Neural progenitor cell (in vitro differentiated cells): ENCODE measurements around the gene CARS2. TPM values are rescaled to one million over a fixed set of nuclear protein-coding genes. Genes with fewer than 3 reads are reported as not detected.

Source experiments
- DNase-seq: peaks from one replicate; pipeline ENCODE4 v3.0.0-alpha.2; 2016; ENCODE audit warnings: low spot score
- H2AFZ ChIP-seq: fragments of 200-600 bp; sonication (generic); replicated peaks from 2 replicates; pipeline ENCODE4 v1.6.1; 2016; ENCODE audit warnings: antibody characterized with exemption
- H3F3A ChIP-seq: fragments of 200-600 bp; sonication (generic); 2 replicates; pipeline ENCODE4 v1.6.1; 2016; ENCODE audit warnings: antibody characterized with exemption, low read depth
- H3K27ac ChIP-seq: fragments of 200-600 bp; sonication (generic); 2 replicates; pipeline ENCODE4 v1.5.1; 2016; ENCODE audit warnings: mild to moderate bottlenecking
- H3K27me3 ChIP-seq: fragments of 200-600 bp; sonication (generic); 2 replicates; pipeline ENCODE4 v1.6.1; 2016; ENCODE audit warnings: mild to moderate bottlenecking, moderate library complexity
- H3K36me3 ChIP-seq: fragments of 200-600 bp; sonication (generic); 2 replicates; pipeline ENCODE4 v1.5.1; 2016
- H3K4me1 ChIP-seq: fragments of 200-600 bp; sonication (generic); 2 replicates; pipeline ENCODE4 v1.6.1; 2016; ENCODE audit warnings: mixed run types
- H3K4me2 ChIP-seq: fragments of 200-600 bp; sonication (generic); 2 replicates; pipeline ENCODE4 v1.6.1; 2016
- H3K4me3 ChIP-seq: fragments of 200-600 bp; sonication (generic); 2 replicates; pipeline ENCODE4 v1.5.1; 2016
- H3K79me2 ChIP-seq: fragments of 200-600 bp; sonication (generic); 2 replicates; pipeline ENCODE4 v1.6.1; 2016; ENCODE audit warnings: low read depth
- H3K9ac ChIP-seq: fragments of 200-600 bp; sonication (generic); 2 replicates; pipeline ENCODE4 v1.6.1; 2016
- H3K9me3 ChIP-seq: fragments of 200-600 bp; sonication (generic); 2 replicates; pipeline ENCODE4 v1.5.1; 2016; ENCODE audit warnings: low read depth
- H4K20me1 ChIP-seq: fragments of 200-600 bp; sonication (generic); 2 replicates; pipeline ENCODE4 v1.6.1; 2016; ENCODE audit warnings: low read depth
- H3K27ac Mint-ChIP-seq: 3 replicates; pipeline ENCODE4 v1.8.0; 2021; ENCODE audit warnings: mixed read lengths
- H3K27me3 Mint-ChIP-seq: 2 replicates; pipeline ENCODE4 v1.8.0; 2022; ENCODE audit warnings: low read depth, mild to moderate bottlenecking, inconsistent platforms, moderate library complexity, mixed read lengths; ENCODE audit not compliant: insufficient read depth
- H3K36me3 Mint-ChIP-seq: 3 replicates; pipeline ENCODE4 v1.8.0; 2021; ENCODE audit warnings: mixed read lengths
- H3K4me1 Mint-ChIP-seq: 3 replicates; pipeline ENCODE4 v1.8.0; 2021; ENCODE audit warnings: mixed read lengths
- H3K4me3 Mint-ChIP-seq: 3 replicates; pipeline ENCODE4 v1.8.0; 2021; ENCODE audit warnings: mild to moderate bottlenecking, moderate library complexity, mixed read lengths
- H3K9me3 Mint-ChIP-seq: 3 replicates; pipeline ENCODE4 v1.8.0; 2020; ENCODE audit warnings: mixed read lengths
- EZH2 ChIP-seq: fragments of 200-600 bp; sonication (generic); IDR thresholded peaks from 2 replicates; pipeline ENCODE4 v1.6.1; 2017; ENCODE audit warnings: antibody characterized with exemption, mild to moderate bottlenecking, moderate library complexity
- EZH2phosphoT487 ChIP-seq: fragments of 200-600 bp; sonication (generic); IDR thresholded peaks from 2 replicates; pipeline ENCODE4 v1.6.1; 2017; ENCODE audit warnings: antibody characterized with exemption
- total RNA-seq: library from RNA; depleted of rRNA; stranded (reverse); fragments of >200 nt; gene quantifications from 2 replicates; pipeline ENCODE4 v1.2.3, GENCODE V29; 2015; ENCODE audit warnings: low replicate concordance
- TF ChIP-seq, protein P1 (sequence below): fragments of 200-600 bp; sonication (generic); IDR thresholded peaks from 2 replicates; pipeline ENCODE4 v1.5.1; 2017; ENCODE audit warnings: antibody characterized with exemption, mild to moderate bottlenecking

CARS2 gene, protein sequence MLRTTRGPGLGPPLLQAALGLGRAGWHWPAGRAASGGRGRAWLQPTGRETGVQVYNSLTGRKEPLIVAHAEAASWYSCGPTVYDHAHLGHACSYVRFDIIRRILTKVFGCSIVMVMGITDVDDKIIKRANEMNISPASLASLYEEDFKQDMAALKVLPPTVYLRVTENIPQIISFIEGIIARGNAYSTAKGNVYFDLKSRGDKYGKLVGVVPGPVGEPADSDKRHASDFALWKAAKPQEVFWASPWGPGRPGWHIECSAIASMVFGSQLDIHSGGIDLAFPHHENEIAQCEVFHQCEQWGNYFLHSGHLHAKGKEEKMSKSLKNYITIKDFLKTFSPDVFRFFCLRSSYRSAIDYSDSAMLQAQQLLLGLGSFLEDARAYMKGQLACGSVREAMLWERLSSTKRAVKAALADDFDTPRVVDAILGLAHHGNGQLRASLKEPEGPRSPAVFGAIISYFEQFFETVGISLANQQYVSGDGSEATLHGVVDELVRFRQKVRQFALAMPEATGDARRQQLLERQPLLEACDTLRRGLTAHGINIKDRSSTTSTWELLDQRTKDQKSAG
- 50.0 and 61.4 TPM in 2 replicates for total RNA-seq

DNA sequence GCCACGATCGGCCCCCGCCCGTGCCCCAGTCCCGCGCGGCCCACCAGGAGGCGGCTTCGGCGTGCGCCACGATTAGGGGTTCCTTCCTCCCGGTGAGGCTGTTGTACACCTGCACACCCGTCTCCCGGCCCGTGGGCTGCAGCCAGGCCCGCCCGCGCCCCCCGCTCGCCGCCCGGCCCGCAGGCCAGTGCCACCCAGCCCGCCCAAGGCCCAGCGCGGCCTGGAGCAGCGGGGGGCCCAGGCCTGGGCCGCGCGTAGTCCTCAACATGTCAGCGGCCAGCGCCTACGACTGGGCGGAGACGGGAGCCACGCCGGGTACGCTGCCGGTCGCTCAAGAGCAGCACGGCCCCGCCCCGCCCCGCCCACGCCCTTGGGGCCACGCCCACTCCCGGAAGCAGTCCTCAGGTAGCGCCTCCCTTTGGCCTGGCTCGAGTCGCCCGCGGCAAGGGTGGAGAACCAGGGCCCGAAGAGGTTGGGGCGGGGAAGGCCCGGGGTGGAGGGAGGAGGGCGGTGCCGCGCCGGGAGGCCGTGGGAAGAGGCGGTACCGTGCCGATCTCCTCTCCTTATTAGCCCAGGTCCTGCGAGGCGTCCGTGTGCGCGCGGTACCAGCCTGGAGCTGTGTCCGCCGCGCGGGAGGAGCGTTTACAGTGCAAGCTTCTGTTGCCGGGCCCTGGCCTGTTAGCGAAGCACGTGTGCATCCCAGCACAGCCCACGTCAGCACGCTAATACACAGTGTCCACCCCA is at the start of gene CARS2:
Gene CARS2 (minus strand): TSS at position 291 of the 744 bp plus-strand sequence. CDS start 23 bp downstream, at position 268.
- H3K4me1 ChIP-seq, result peaks cover 6% of the 10 kb centered on the region
- H3K79me2 ChIP-seq, result peaks cover 40% of the 10 kb centered on the region
- Mint-ChIP-seq H3K9me3 (no peaks in the 10 kb centered on the region), H3K27ac (peak within 1 kb of the TSS; percentile 97), H3K27me3 (peaks cover 11% of the 10 kb centered on the region), H3K4me3 (peak within 1 kb of the TSS; percentile 95), H3K4me1 (peaks cover 39% of the 10 kb centered on the region), H3K36me3 (peaks cover 7% of the 10 kb centered on the region)
- H3K9me3 ChIP-seq, result no peaks in the 10 kb centered on the region
- H4K20me1 ChIP-seq, result no peaks in the 10 kb centered on the region
- no peak within 1 kb of the TSS for H3K27ac ChIP-seq
- peak; percentile 97 for DNase-seq
- peak within 1 kb of the TSS; percentile 79 for H3K9ac ChIP-seq
- H3K27me3 ChIP-seq, result no peaks in the 10 kb centered on the region
- peak within 1 kb of the TSS; percentile 95 for H3K4me3 ChIP-seq
- H3K36me3 ChIP-seq, result peaks cover 5% of the 10 kb centered on the region
- H3K4me2 ChIP-seq, result peak within 1 kb of the TSS; percentile 89
- no peak for TF ChIP-seq EZH2phosphoT487
- no peak for TF ChIP-seq EZH2
- TF ChIP-seq, protein P1, sequence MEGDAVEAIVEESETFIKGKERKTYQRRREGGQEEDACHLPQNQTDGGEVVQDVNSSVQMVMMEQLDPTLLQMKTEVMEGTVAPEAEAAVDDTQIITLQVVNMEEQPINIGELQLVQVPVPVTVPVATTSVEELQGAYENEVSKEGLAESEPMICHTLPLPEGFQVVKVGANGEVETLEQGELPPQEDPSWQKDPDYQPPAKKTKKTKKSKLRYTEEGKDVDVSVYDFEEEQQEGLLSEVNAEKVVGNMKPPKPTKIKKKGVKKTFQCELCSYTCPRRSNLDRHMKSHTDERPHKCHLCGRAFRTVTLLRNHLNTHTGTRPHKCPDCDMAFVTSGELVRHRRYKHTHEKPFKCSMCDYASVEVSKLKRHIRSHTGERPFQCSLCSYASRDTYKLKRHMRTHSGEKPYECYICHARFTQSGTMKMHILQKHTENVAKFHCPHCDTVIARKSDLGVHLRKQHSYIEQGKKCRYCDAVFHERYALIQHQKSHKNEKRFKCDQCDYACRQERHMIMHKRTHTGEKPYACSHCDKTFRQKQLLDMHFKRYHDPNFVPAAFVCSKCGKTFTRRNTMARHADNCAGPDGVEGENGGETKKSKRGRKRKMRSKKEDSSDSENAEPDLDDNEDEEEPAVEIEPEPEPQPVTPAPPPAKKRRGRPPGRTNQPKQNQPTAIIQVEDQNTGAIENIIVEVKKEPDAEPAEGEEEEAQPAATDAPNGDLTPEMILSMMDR, result no peak
- H2AFZ ChIP-seq, result peak within 1 kb of the TSS; percentile 58
- peaks cover 25% of the 10 kb centered on the region for H3F3A ChIP-seq

DNA sequence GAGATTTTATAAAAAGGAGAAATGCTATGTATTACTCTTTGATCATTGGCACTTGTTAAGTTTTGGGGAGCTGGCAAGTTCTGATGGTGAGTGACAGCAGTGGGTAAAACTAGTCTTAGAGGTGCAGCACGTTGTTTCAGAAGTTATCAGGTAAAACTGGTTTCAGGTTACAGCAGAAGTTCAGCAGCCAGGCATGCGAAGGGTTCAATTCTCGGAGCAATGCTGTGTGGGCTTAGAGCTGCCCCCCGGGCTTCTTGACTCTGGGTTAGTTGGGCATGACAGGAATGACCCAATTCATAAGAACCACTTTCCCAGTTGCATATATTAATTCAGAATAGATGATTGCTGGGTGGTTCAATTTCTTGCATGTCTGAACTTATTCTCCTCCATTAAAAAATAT is 42.4 kb upstream of the CARS2 start:
- Histone ChIP-seq H3K9me3 (peaks cover under 1% of the 10 kb centered on the region), H3K9ac (no peak overlapping the region), H3K4me2 (no peak overlapping the region), H3F3A (no peaks in the 10 kb centered on the region), H3K79me2 (no peaks in the 10 kb centered on the region), H3K27ac (no peak overlapping the region), H3K27me3 (no peaks in the 10 kb centered on the region), H4K20me1 (no peaks in the 10 kb centered on the region), H2AFZ (no peak overlapping the region), H3K36me3 (no peaks in the 10 kb centered on the region), H3K4me3 (no peak overlapping the region), H3K4me1 (no peaks in the 10 kb centered on the region)
- no peaks in the 10 kb centered on the region for H3K4me1 Mint-ChIP-seq
- peaks cover 20% of the 10 kb centered on the region for H3K9me3 Mint-ChIP-seq
- H3K36me3 Mint-ChIP-seq, result peaks cover 15% of the 10 kb centered on the region
- TF ChIP-seq EZH2phosphoT487 (no peak), EZH2 (no peak)
- TF ChIP-seq, protein P1, result no peak
- no peak overlapping the region for H3K4me3 Mint-ChIP-seq
- H3K27me3 Mint-ChIP-seq, result peaks cover 3% of the 10 kb centered on the region
- H3K27ac Mint-ChIP-seq, result no peak overlapping the region
- no peak for DNase-seq

DNA sequence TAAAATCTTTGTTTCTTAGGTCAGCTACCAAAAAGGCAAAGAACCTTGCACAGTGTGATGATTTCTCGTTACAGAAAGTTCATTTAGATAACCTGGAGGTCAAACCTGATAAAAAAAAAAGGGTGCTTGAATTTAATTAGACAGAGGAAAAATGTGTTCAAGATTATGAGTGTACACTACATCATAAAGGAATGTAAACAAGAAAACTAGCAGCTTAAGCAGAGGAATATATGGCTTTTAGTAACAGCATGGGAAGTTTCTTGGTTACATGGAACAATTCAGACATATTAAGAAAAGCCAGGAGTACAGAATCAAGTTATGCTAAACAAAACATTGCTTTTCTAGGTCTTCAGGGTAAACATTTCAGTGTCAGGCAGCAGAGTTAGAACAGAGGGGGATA is 40.5 kb upstream of the CARS2 start:
- Histone ChIP-seq H3K27me3 (no peaks in the 10 kb centered on the region), H2AFZ (no peak overlapping the region), H3K27ac (no peak overlapping the region), H3F3A (no peaks in the 10 kb centered on the region), H3K79me2 (no peaks in the 10 kb centered on the region), H3K9ac (no peak overlapping the region), H3K4me2 (no peak overlapping the region), H3K4me3 (no peak overlapping the region), H4K20me1 (no peaks in the 10 kb centered on the region), H3K36me3 (no peaks in the 10 kb centered on the region), H3K9me3 (peaks cover 5% of the 10 kb centered on the region), H3K4me1 (no peaks in the 10 kb centered on the region)
- DNase-seq, result no peak
- H3K36me3 Mint-ChIP-seq, result peaks cover 13% of the 10 kb centered on the region
- H3K4me3 Mint-ChIP-seq, result no peak overlapping the region
- peaks cover 26% of the 10 kb centered on the region for H3K9me3 Mint-ChIP-seq
- H3K4me1 Mint-ChIP-seq, result no peaks in the 10 kb centered on the region
- TF ChIP-seq EZH2phosphoT487 (no peak), EZH2 (no peak)
- TF ChIP-seq, protein P1, result no peak
- H3K27ac Mint-ChIP-seq, result no peak overlapping the region
- peaks cover 5% of the 10 kb centered on the region for H3K27me3 Mint-ChIP-seq
